Measurements from ENCODE around the gene NLRP13. TPM values are rescaled to one million over a fixed set of nuclear protein-coding genes. Genes with fewer than 3 reads are reported as not detected.

Gene NLRP13
- total RNA-seq: not detected in 2 replicates

DNA sequence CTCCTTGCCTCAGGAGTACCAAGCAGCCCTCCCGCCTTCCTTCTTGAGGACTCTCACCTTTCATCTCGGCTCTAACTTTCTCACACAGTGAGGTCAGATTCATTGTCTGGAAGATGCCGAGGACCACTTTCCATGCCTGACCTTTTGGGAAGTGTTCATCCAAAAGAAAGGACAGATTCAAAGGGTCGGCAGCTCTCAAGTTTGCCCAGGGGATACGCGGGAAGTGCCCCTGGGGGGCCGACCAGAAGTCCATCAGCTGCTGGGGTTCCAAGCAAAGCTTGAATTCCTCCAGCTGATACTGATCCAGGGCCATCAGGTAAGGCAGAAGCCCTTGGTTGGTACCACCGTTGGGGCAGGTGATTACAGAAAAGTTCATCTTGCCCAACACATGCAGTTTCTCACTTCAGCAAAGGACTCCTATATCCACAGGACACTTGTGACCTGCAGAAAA lies at the start of gene NLRP13:
TSS of gene NLRP13 (minus strand) at position 401 of the 451 bp plus-strand sequence. CDS start at position 376, 25 bp downstream.

GRCh38 chr19:55947532-55947931 lies 15.4 kb upstream of the NLRP13 start, which contains the start of gene NLRP8:
NLRP8 (plus strand) TSS chr19:55947832.

Other genes with a start within 250 kb of the NLRP13 start
- gene NLRP9, start 193.9 kb downstream of the NLRP13 start, total RNA-seq: not detected in 2 replicates
- gene RFPL4A, start 173.2 kb downstream of the NLRP13 start, total RNA-seq: not detected in 2 replicates
- gene RFPL4AL1, start 163.2 kb downstream of the NLRP13 start, total RNA-seq: not detected in 2 replicates
- gene NLRP11, start 100.3 kb downstream of the NLRP13 start, total RNA-seq: not detected in 2 replicates
- not detected in 2 replicates for gene NLRP4, start 95.8 kb downstream of the NLRP13 start, total RNA-seq
- gene NLRP8, start 15.5 kb upstream of the NLRP13 start, total RNA-seq: not detected in 2 replicates
- not detected in 2 replicates for gene NLRP5, start 54.4 kb upstream of the NLRP13 start, total RNA-seq
- 19.6 and 20.2 TPM in 2 replicates for gene ZNF787, start 189.0 kb upstream of the NLRP13 start, total RNA-seq
- 8.2 and 9.7 TPM in 2 replicates for gene ZNF444, start 209.0 kb upstream of the NLRP13 start, total RNA-seq
- gene GALP, start 243.7 kb upstream of the NLRP13 start, total RNA-seq: not detected in 2 replicates